Stimulated activated naive B cell treated with anti-CD40 and anti-IgM and Interleukin-4, amounts not matched to agents 10 μg/mL and 1 μg/mL and 100 μg/mL, for 72 hours (primary cell): ENCODE measurements around the gene TSPOAP1.

Experiments
- ATAC-seq, 2 donors: fragments of 150-1000 bp; cut with Tn5 transposase; replicated peaks; 2 replicates each; pipeline ENCODE4 v1.10.0; 2021; ENCODE audit warnings: moderate library complexity in 1 of 2
- DNase-seq: peaks from one replicate; pipeline ENCODE4 v3.0.0; 2021
- H3K27ac Mint-ChIP-seq: one replicate; pipeline ENCODE4 v1.8.0; 2022; ENCODE audit warnings: mild to moderate bottlenecking, mixed read lengths
- H3K27me3 Mint-ChIP-seq, 2 donors: one replicate each; pipeline ENCODE4 v1.8.0; 2022; ENCODE audit warnings: mixed read lengths in 2 of 2
- H3K36me3 Mint-ChIP-seq, 2 donors: one replicate each; pipeline ENCODE4 v1.8.0; 2022; ENCODE audit warnings: mixed read lengths in 2 of 2, mild to moderate bottlenecking in 1 of 2
- H3K4me1 Mint-ChIP-seq, 2 donors: one replicate each; pipeline ENCODE4 v1.8.0; 2022; ENCODE audit warnings: mixed read lengths in 2 of 2, mild to moderate bottlenecking in 1 of 2
- H3K4me3 Mint-ChIP-seq, 2 donors: one replicate each; pipeline ENCODE4 v1.8.0; 2022; ENCODE audit warnings: mild to moderate bottlenecking in 2 of 2, mixed read lengths in 2 of 2, moderate library complexity in 1 of 2
- H3K9me3 Mint-ChIP-seq, 2 donors: one replicate each; pipeline ENCODE4 v1.8.0; 2022; ENCODE audit warnings: mixed read lengths in 2 of 2, mild to moderate bottlenecking in 1 of 2

The TSPOAP1 gene

GRCh38 chr17:58264407-58265103, 64.0 kb downstream of the TSPOAP1 start:
- DNase-seq (no peak), ATAC-seq (no peak)
- H3K27me3 Mint-ChIP-seq: peaks cover 52 to 53% of the 10 kb centered on the region in 2 donors
- no peaks in the 10 kb centered on the region for H3K9me3 Mint-ChIP-seq
- no peaks in the 10 kb centered on the region for H3K4me1 Mint-ChIP-seq
- H3K36me3 Mint-ChIP-seq: no peaks in the 10 kb centered on the region
- no peak overlapping the region for H3K27ac Mint-ChIP-seq
- H3K4me3 Mint-ChIP-seq: no peak overlapping the region

GRCh38 chr17:58263773-58264172, 64.8 kb downstream of the TSPOAP1 start:
- Mint-ChIP-seq H3K27me3 (peaks cover 52 to 59% of the 10 kb centered on the region in 2 donors), H3K9me3 (no peaks in the 10 kb centered on the region), H3K36me3 (no peaks in the 10 kb centered on the region), H3K27ac (no peak overlapping the region), H3K4me3 (no peak overlapping the region), H3K4me1 (no peaks in the 10 kb centered on the region)
- ATAC-seq (no peak), DNase-seq (no peak)

GRCh38 chr17:58262149-58262548, 66.4 kb downstream of the TSPOAP1 start:
- Mint-ChIP-seq H3K4me3 (no peak overlapping the region), H3K27ac (no peak overlapping the region), H3K9me3 (no peaks in the 10 kb centered on the region), H3K27me3 (peaks cover 52 to 70% of the 10 kb centered on the region in 2 donors), H3K4me1 (no peaks in the 10 kb centered on the region), H3K36me3 (no peaks in the 10 kb centered on the region)
- ATAC-seq: no peak
- no peak for DNase-seq

GRCh38 chr17:58254803-58255202, 73.8 kb downstream of the TSPOAP1 start:
- Mint-ChIP-seq H3K36me3 (no peaks in the 10 kb centered on the region), H3K27ac (no peak overlapping the region), H3K4me1 (peaks cover 0 to 5% of the 10 kb centered on the region in 2 donors), H3K9me3 (no peaks in the 10 kb centered on the region), H3K27me3 (peaks cover 9 to 41% of the 10 kb centered on the region in 2 donors), H3K4me3 (no peak overlapping the region)
- no peak for ATAC-seq
- no peak for DNase-seq

GRCh38 chr17:58253082-58253481, 75.5 kb downstream of the TSPOAP1 start:
- no peak overlapping the region for H3K27ac Mint-ChIP-seq
- peaks cover 13 to 31% of the 10 kb centered on the region in 2 donors for H3K27me3 Mint-ChIP-seq
- DNase-seq: no peak
- ATAC-seq: no peak
- H3K4me3 Mint-ChIP-seq: no peak overlapping the region
- no peaks in the 10 kb centered on the region for H3K36me3 Mint-ChIP-seq
- H3K9me3 Mint-ChIP-seq: no peaks in the 10 kb centered on the region
- peaks cover 5 to 19% of the 10 kb centered on the region in 2 donors for H3K4me1 Mint-ChIP-seq

GRCh38 chr17:58252141-58252540, 76.5 kb downstream of the TSPOAP1 start:
- no peaks in the 10 kb centered on the region for H3K36me3 Mint-ChIP-seq
- peaks cover 5 to 27% of the 10 kb centered on the region in 2 donors for H3K4me1 Mint-ChIP-seq
- DNase-seq: no peak
- H3K9me3 Mint-ChIP-seq: no peaks in the 10 kb centered on the region
- ATAC-seq: no peak
- H3K4me3 Mint-ChIP-seq: no peak overlapping the region
- no peak overlapping the region for H3K27ac Mint-ChIP-seq
- peaks cover 13 to 27% of the 10 kb centered on the region in 2 donors for H3K27me3 Mint-ChIP-seq
